Natural killer cell (primary cell): ENCODE measurements around the gene PTPN11. TPM values are rescaled to one million over a fixed set of nuclear protein-coding genes. Genes with fewer than 3 reads are reported as not detected.

ENCODE experiments used
- ATAC-seq, 3 donors: fragments of 150-1000 bp in 2 of 3; fragments of 200-7000 bp in 1 of 3; cut with Tn5 transposase; 1 replicate in 1 of 3; 2 replicates in 2 of 3; pipeline ENCODE4 v1.10.0; 2021; ENCODE audit warnings: mild to moderate bottlenecking in 2 of 3, moderate library complexity in 2 of 3
- DNase-seq, 2 donors: peaks; one replicate each; pipeline versions ENCODE4 v3.0.0 to v3.0.0-alpha.2; 2013 to 2021; ENCODE audit warnings: mixed read lengths in 1 of 2
- H3K27ac ChIP-seq: one replicate; pipeline ENCODE4 v1.5.1; 2013; ENCODE audit warnings: mild to moderate bottlenecking, low read length
- H3K27me3 ChIP-seq: one replicate; pipeline ENCODE4 v1.6.1; 2013; ENCODE audit warnings: low read length; ENCODE audit not compliant: control insufficient read depth, insufficient read depth
- H3K36me3 ChIP-seq: one replicate; pipeline ENCODE4 v1.6.1; 2013; ENCODE audit warnings: low read length; ENCODE audit not compliant: control insufficient read depth, insufficient read depth
- H3K4me1 ChIP-seq: one replicate; pipeline ENCODE4 v1.6.1; 2013; ENCODE audit warnings: low read length; ENCODE audit not compliant: control insufficient read depth, insufficient read depth
- H3K4me3 ChIP-seq: one replicate; pipeline ENCODE4 v1.5.1; 2013; ENCODE audit warnings: low read length
- H3K9me3 ChIP-seq: one replicate; pipeline ENCODE4 v1.6.1; 2013; ENCODE audit warnings: low read length; ENCODE audit not compliant: control insufficient read depth, insufficient read depth
- H3K27ac Mint-ChIP-seq, 2 donors: one replicate each; pipeline ENCODE4 v1.8.0; 2022; ENCODE audit warnings: mild to moderate bottlenecking in 2 of 2, mixed read lengths in 2 of 2, moderate library complexity in 1 of 2
- H3K27me3 Mint-ChIP-seq, 2 donors: one replicate each; pipeline ENCODE4 v1.8.0; 2022; ENCODE audit warnings: low read depth in 2 of 2, mixed read lengths in 2 of 2
- H3K36me3 Mint-ChIP-seq: one replicate; pipeline ENCODE4 v1.8.0; 2022; ENCODE audit warnings: mixed read lengths
- H3K4me1 Mint-ChIP-seq, 2 donors: one replicate each; pipeline ENCODE4 v1.8.0; 2022; ENCODE audit warnings: mixed read lengths in 2 of 2
- H3K4me3 Mint-ChIP-seq: one replicate; pipeline ENCODE4 v1.8.0; 2022; ENCODE audit warnings: mild to moderate bottlenecking, moderate library complexity, mixed read lengths
- H3K9me3 Mint-ChIP-seq, 2 donors: one replicate each; pipeline ENCODE4 v1.8.0; 2022; ENCODE audit warnings: mixed read lengths in 2 of 2
- CTCF ChIP-seq: fragments of 200-600 bp; IDR thresholded peaks from one replicate; pipeline ENCODE4 v1.8.0; 2022; ENCODE audit warnings: antibody characterized with exemption
- WGBS: methylation state at CpG from one replicate; pipeline ENCODE4 v1.1.7; 2013; ENCODE audit warnings: missing lambda C conversion rate; ENCODE audit not compliant: insufficient coverage; 5-methylcytosine and 5-hydroxymethylcytosine counted together
- intact Hi-C: fragments of 100-400 bp; cut with micrococcal nuclease; formaldehyde crosslinking; loops from one replicate; pipeline ENCODE4 v1.14.2; 2022
- total RNA-seq, 4 donors: library from RNA; stranded (reverse); fragments of 120-200 nt in 1 of 4; gene quantifications; one replicate each; pipeline versions ENCODE4 v1.2.3 to v1.2.4, GENCODE V29; 2013 to 2022

Gene PTPN11
- total RNA-seq, 3 donors from 2014 or later (not counting 1 experiment from before 2014, with no cell fraction given) = 57.3 to 72.1 (median 63.8) TPM

GRCh38 chr12:112381406-112381882 is 37.3 kb upstream of the PTPN11 start:
- H3K27me3 ChIP-seq = no peaks in the 10 kb centered on the region
- H3K4me3 ChIP-seq = peak overlapping the region; percentile 49
- peak overlapping the region; percentile 52 for H3K27ac ChIP-seq
- peak overlapping the region; percentile 99 for H3K4me3 Mint-ChIP-seq
- H3K4me1 Mint-ChIP-seq = peaks cover 25 to 28% of the 10 kb centered on the region in 2 donors
- H3K27ac Mint-ChIP-seq = peak overlapping the region; percentile 81 to 96
- H3K36me3 ChIP-seq = no peaks in the 10 kb centered on the region
- no peaks in the 10 kb centered on the region for H3K27me3 Mint-ChIP-seq
- under 1% methylated on average over 29 of the region's 33 CpGs for WGBS
- ATAC-seq (peak; percentile 29 to 52 (median 41)), DNase-seq (peak; percentile 45 to 65)
- H3K36me3 Mint-ChIP-seq = no peaks in the 10 kb centered on the region
- H3K9me3 ChIP-seq = no peaks in the 10 kb centered on the region
- intact Hi-C loops = no loop called here
- no peak for TF ChIP-seq CTCF
- no peaks in the 10 kb centered on the region for H3K9me3 Mint-ChIP-seq
- H3K4me1 ChIP-seq = peaks cover 20% of the 10 kb centered on the region

GRCh38 chr12:112381883-112382796 is 36.6 kb upstream of the PTPN11 start, which contains the start of gene HECTD4:
Gene HECTD4, minus strand, starts transcription at chr12:112382431. Its CDS starts 303 bp downstream, at chr12:112382128.
- under 1% methylated on average over 106 of the region's 106 CpGs for WGBS
- Histone ChIP-seq H3K4me1 (peaks cover 20% of the 10 kb centered on the region), H3K4me3 (peak within 1 kb of the TSS; percentile 51), H3K27ac (peak within 1 kb of the TSS; percentile 52), H3K9me3 (no peaks in the 10 kb centered on the region), H3K27me3 (no peaks in the 10 kb centered on the region), H3K36me3 (no peaks in the 10 kb centered on the region)
- peak; percentile 91 to 94 for DNase-seq
- H3K9me3 Mint-ChIP-seq = no peaks in the 10 kb centered on the region
- H3K4me3 Mint-ChIP-seq = peak within 1 kb of the TSS; percentile 99
- no peaks in the 10 kb centered on the region for H3K36me3 Mint-ChIP-seq
- peak; percentile 96 to 99 (median 97) for ATAC-seq
- peak within 1 kb of the TSS; percentile 89 to 96 for H3K27ac Mint-ChIP-seq
- intact Hi-C loops = loop anchor here (1.0 kb wide), 1 partner anchor 27 kb away; the partner anchor contains the start of gene RPL6
- no peak for TF ChIP-seq CTCF
- peaks cover 25 to 26% of the 10 kb centered on the region in 2 donors for H3K4me1 Mint-ChIP-seq
- no peaks in the 10 kb centered on the region for H3K27me3 Mint-ChIP-seq

GRCh38 chr12:112382866-112383265 is 35.9 kb upstream of the PTPN11 start:
- peak overlapping the region; percentile 89 to 96 for H3K27ac Mint-ChIP-seq
- DNase-seq (no peak), ATAC-seq (no peak)
- peak overlapping the region; percentile 51 for H3K4me3 ChIP-seq
- peak overlapping the region; percentile 27 for H3K27ac ChIP-seq
- no peaks in the 10 kb centered on the region for H3K9me3 Mint-ChIP-seq
- peaks cover 0 to 3% of the 10 kb centered on the region in 2 donors for H3K27me3 Mint-ChIP-seq
- no peaks in the 10 kb centered on the region for H3K36me3 ChIP-seq
- H3K27me3 ChIP-seq = no peaks in the 10 kb centered on the region
- H3K4me3 Mint-ChIP-seq = peak overlapping the region; percentile 99
- peaks cover 25% of the 10 kb centered on the region for H3K4me1 ChIP-seq
- intact Hi-C loops = loop anchor here (1.0 kb wide), 1 partner anchor 26 kb away; the partner anchor contains the start of gene RPL6
- no peaks in the 10 kb centered on the region for H3K9me3 ChIP-seq
- WGBS = 94% methylated on average over 10 of the region's 11 CpGs
- H3K4me1 Mint-ChIP-seq = peaks cover 25 to 31% of the 10 kb centered on the region in 2 donors
- no peaks in the 10 kb centered on the region for H3K36me3 Mint-ChIP-seq
- no peak for TF ChIP-seq CTCF
